ENCODE results near the gene MICAL2. TPM values are rescaled to one million over a fixed set of nuclear protein-coding genes. Genes with fewer than 3 reads are reported as not detected.

The MICAL2 gene
- total RNA-seq, 1 donor from 2014 or later, result 237 TPM

- TF ChIP-seq CTCF (IDR thresholded peaks at IDR 0.05), result no peak
- peak in 1 of 2 donors; percentile 64 for DNase-seq (ENCODE audit: low spot score in 2 of 2)
- Histone ChIP-seq H3K36me3 (peaks cover 7 to 11% of the 10 kb centered on the region in 2 donors), H3K9me3 (no peaks in the 10 kb centered on the region), H3K4me1 (peaks cover 11 to 33% of the 10 kb centered on the region in 2 donors), H3K27ac (no peak overlapping the region), H3K4me3 (no peak overlapping the region), H3K27me3 (no peaks in the 10 kb centered on the region)
- intact Hi-C loops (cut with DNase I), result loop anchor here (2.0 to 10.0 kb wide), 4 partner anchors 315 to 1358 kb away; no protein-coding TSS in a partner anchor
Measured at GRCh38 chr11:12289667-12290476, 179.5 kb downstream of the MICAL2 start.

GRCh38 chr11:12290477-12290922, 180.1 kb downstream of the MICAL2 start:
- no peak overlapping the region for H3K4me3 ChIP-seq

GRCh38 chr11:12291313-12291712, 180.9 kb downstream of the MICAL2 start:
- no peak for DNase-seq (ENCODE audit: low spot score in 2 of 2)
- intact Hi-C loops (cut with DNase I), result no loop called here
- Histone ChIP-seq H3K27me3 (no peaks in the 10 kb centered on the region), H3K27ac (no peak overlapping the region), H3K9me3 (no peaks in the 10 kb centered on the region), H3K4me1 (peaks cover 6 to 20% of the 10 kb centered on the region in 2 donors), H3K36me3 (peaks cover 7 to 11% of the 10 kb centered on the region in 2 donors), H3K4me3 (no peak overlapping the region)
- TF ChIP-seq CTCF (IDR thresholded peaks at IDR 0.05), result no peak

More at GRCh38 chr11:12290477-12290922, 180.1 kb downstream of the MICAL2 start:
- intact Hi-C loops (cut with DNase I), result no loop called here
- DNase-seq (ENCODE audit: low spot score in 2 of 2), result no peak
- H3K27me3 ChIP-seq, result no peaks in the 10 kb centered on the region
- peaks cover 7 to 11% of the 10 kb centered on the region in 2 donors for H3K36me3 ChIP-seq
- H3K4me1 ChIP-seq, result peaks cover 11 to 28% of the 10 kb centered on the region in 2 donors
- no peak overlapping the region for H3K27ac ChIP-seq
- no peaks in the 10 kb centered on the region for H3K9me3 ChIP-seq
- TF ChIP-seq CTCF (IDR thresholded peaks at IDR 0.05), result no peak

GRCh38 chr11:12291766-12292165, 181.4 kb downstream of the MICAL2 start:
- Histone ChIP-seq H3K27ac (no peak overlapping the region), H3K4me1 (peaks cover 5 to 16% of the 10 kb centered on the region in 2 donors), H3K9me3 (no peaks in the 10 kb centered on the region), H3K36me3 (peaks cover 7 to 11% of the 10 kb centered on the region in 2 donors), H3K4me3 (no peak overlapping the region), H3K27me3 (no peaks in the 10 kb centered on the region)
- TF ChIP-seq CTCF (IDR thresholded peaks at IDR 0.05), result no peak
- DNase-seq (ENCODE audit: low spot score in 2 of 2), result no peak
- intact Hi-C loops (cut with DNase I), result no loop called here

- Histone ChIP-seq H3K4me1 (peaks cover 5 to 7% of the 10 kb centered on the region in 2 donors), H3K4me3 (no peak overlapping the region), H3K36me3 (peaks cover 7 to 11% of the 10 kb centered on the region in 2 donors), H3K27me3 (no peaks in the 10 kb centered on the region), H3K9me3 (no peaks in the 10 kb centered on the region), H3K27ac (no peak overlapping the region)
- intact Hi-C loops (cut with DNase I), result no loop called here
- no peak for DNase-seq (ENCODE audit: low spot score in 2 of 2)
- no peak for TF ChIP-seq CTCF (IDR thresholded peaks at IDR 0.05)
Measured at GRCh38 chr11:12292766-12293165, 182.4 kb downstream of the MICAL2 start.

Data from ascending aorta (tissue), 2 donors.